Panc1 (cell line): ENCODE results near the gene CD99. TPM values are rescaled to one million over a fixed set of nuclear protein-coding genes. Genes with fewer than 3 reads are reported as not detected.

Experiments used
- ATAC-seq: fragments of 200-7000 bp; cut with Tn5 transposase; 2 replicates; pipeline ENCODE4 v1.9.1; 2020; ENCODE audit warnings: mild to moderate bottlenecking, moderate library complexity
- BruUV-seq: library from RNA; stranded (reverse); fragments of 400-500 nt; replicated peaks from 2 replicates; lab custom pipeline; 2021; lab: Mats Ljungman, UMichigan
- CTCF ChIA-PET: fragments of 300-600 bp; sonication (Branson Sonifier 250); formaldehyde crosslinking; loops from one replicate; lab custom pipeline; 2022; ENCODE audit warnings: antibody characterized with exemption; lab: Charles Lee
- POLR2A ChIA-PET: fragments of 300-600 bp; sonication (Branson Sonifier 250); formaldehyde crosslinking; loops from one replicate; lab custom pipeline; 2022; ENCODE audit warnings: antibody characterized with exemption; lab: Charles Lee
- DNase-seq: peaks from one replicate; pipeline ENCODE4 v3.0.0-alpha.2; 2010; ENCODE audit warnings: low read depth, low spot score
- H3K27ac ChIP-seq: 2 replicates; pipeline ENCODE4 v1.5.1; 2011; ENCODE audit warnings: mild to moderate bottlenecking, low read length, inconsistent platforms
- H3K27me3 ChIP-seq: fragments of 200-500 bp; sonication (Bioruptor generic); 2 replicates; pipeline ENCODE4 v1.6.0; 2014; ENCODE audit warnings: low read length, inconsistent platforms; ENCODE audit not compliant: control insufficient read depth, insufficient read depth
- H3K36me3 ChIP-seq: fragments of 200-500 bp; sonication (Bioruptor generic); 2 replicates; pipeline ENCODE4 v1.5.1; 2014; ENCODE audit warnings: inconsistent platforms, mild to moderate bottlenecking, low read length, moderate library complexity; ENCODE audit not compliant: control insufficient read depth, insufficient read depth
- H3K4me1 ChIP-seq: 2 replicates; pipeline ENCODE4 v1.5.1; 2011; ENCODE audit warnings: inconsistent platforms, mild to moderate bottlenecking, low read length, moderate library complexity; ENCODE audit not compliant: control insufficient read depth, insufficient read depth
- H3K4me3 ChIP-seq, 2 experiments: 2 replicates each; pipeline ENCODE4 v1.5.1; 2011 to 2012; ENCODE audit warnings: low read depth in 2 of 2, low read length in 2 of 2, mild to moderate bottlenecking in 2 of 2, inconsistent platforms in 1 of 2, moderate library complexity in 1 of 2
- H3K9me3 ChIP-seq: fragments of 200-500 bp; sonication (Bioruptor generic); 2 replicates; pipeline ENCODE4 v1.5.1; 2014; ENCODE audit warnings: low read depth, mild to moderate bottlenecking, inconsistent platforms, low read length, moderate library complexity; ENCODE audit not compliant: control insufficient read depth, insufficient read depth
- CTCF ChIP-seq: fragments of 450-650 bp; IDR thresholded peaks from 2 replicates; pipeline ENCODE4 v1.5.1; 2017; ENCODE audit warnings: mild to moderate bottlenecking
- POLR2AphosphoS5 ChIP-seq: IDR thresholded peaks from 2 replicates; pipeline ENCODE4 v1.6.1; 2012; ENCODE audit warnings: mild to moderate bottlenecking, low read depth, low read length, moderate library complexity
- REST ChIP-seq, 2 experiments: IDR thresholded peaks; 2 replicates each; pipeline ENCODE4 v1.6.1; 2011 to 2012; ENCODE audit warnings: low read depth in 2 of 2, control low read depth in 1 of 2, low read length in 1 of 2, mild to moderate bottlenecking in 1 of 2, moderate library complexity in 1 of 2; ENCODE audit not compliant: insufficient read depth in 1 of 2
- SIN3A ChIP-seq: IDR thresholded peaks from 2 replicates; pipeline ENCODE4 v1.6.1; 2012; ENCODE audit warnings: low read depth, mild to moderate bottlenecking, low read length, moderate library complexity, borderline replicate concordance; ENCODE audit not compliant: insufficient read depth
- TCF7L2 ChIP-seq: IDR thresholded peaks from 2 replicates; pipeline ENCODE4 v1.6.1; 2011; ENCODE audit warnings: mild to moderate bottlenecking, low read depth, low read length, inconsistent platforms
- in situ Hi-C: cut with HindIII; loops from 2 replicates; pipeline ENCODE4 v1.10.0; 2016; ENCODE audit warnings: low sequenced_read_pairs, low pct_unique_long_range_greater_than_20kb
- intact Hi-C: fragments of 100-400 bp; cut with micrococcal nuclease; formaldehyde crosslinking; loops from one replicate; pipeline ENCODE4 v1.10.0; 2022; ENCODE audit not compliant: unreplicated experiment
- total RNA-seq: library from RNA; stranded (reverse); gene quantifications from one replicate; pipeline ENCODE4 v1.2.1, GENCODE V29; 2021; ENCODE audit not compliant: unreplicated experiment

Gene CD99
- total RNA-seq, 1 experiment from 2014 or later = 67.6 TPM

GRCh38 chrX:2676794-2677675 is 14.1 kb upstream of the CD99 start:
- ChIA-PET POLR2A (no interaction called here), CTCF (no interaction called here)
- Histone ChIP-seq H3K27ac (no peak overlapping the region), H3K27me3 (no peaks in the 10 kb centered on the region), H3K36me3 (no peaks in the 10 kb centered on the region), H3K9me3 (no peaks in the 10 kb centered on the region), H3K4me1 (no peaks in the 10 kb centered on the region), H3K4me3 (no peak overlapping the region)
- in situ Hi-C loops = no loop called here
- ATAC-seq = no peak
- intact Hi-C loops = no loop called here
- DNase-seq = no peak
- no peak for TF ChIP-seq SIN3A
- no peak for TF ChIP-seq TCF7L2
- no peak for TF ChIP-seq POLR2AphosphoS5
- TF ChIP-seq CTCF = no peak
- no peak for TF ChIP-seq REST (IDR thresholded peaks at IDR 0.05; ENCODE audit: insufficient read depth in 1 of 2, low read depth in 2 of 2, low read length in 1 of 2)
- BruUV-seq = no TSS peak

GRCh38 chrX:2677764-2678163 is 13.3 kb upstream of the CD99 start:
- Histone ChIP-seq H3K27me3 (no peaks in the 10 kb centered on the region), H3K27ac (no peak overlapping the region), H3K4me3 (no peak overlapping the region), H3K4me1 (no peaks in the 10 kb centered on the region), H3K9me3 (no peaks in the 10 kb centered on the region), H3K36me3 (no peaks in the 10 kb centered on the region)
- ChIA-PET POLR2A (no interaction called here), CTCF (no interaction called here)
- no peak for TF ChIP-seq TCF7L2
- no peak for TF ChIP-seq SIN3A
- no peak for TF ChIP-seq POLR2AphosphoS5
- no peak for TF ChIP-seq REST (IDR thresholded peaks at IDR 0.05; ENCODE audit: insufficient read depth in 1 of 2, low read depth in 2 of 2, low read length in 1 of 2)
- no peak for TF ChIP-seq CTCF
- BruUV-seq = no TSS peak
- DNase-seq (peak; percentile 55), ATAC-seq (peak; percentile 92)
- intact Hi-C loops = no loop called here
- in situ Hi-C loops = no loop called here
